ENCODE data around the gene IL6ST. TPM values are rescaled to one million over a fixed set of nuclear protein-coding genes. Genes with fewer than 3 reads are reported as not detected.

Gene IL6ST
- total and polyA plus RNA-seq, 2 experiments from 2014 or later: 197 to 242 TPM

- 0 out of 2 replicates have a peak, but pooled peaks cover 7% of the 10 kb centered on the region for H3K36me3 ChIP-seq (ENCODE audit: low read depth)
- no peak overlapping the region for H3K9ac ChIP-seq
- no peaks in the 10 kb centered on the region for H3K9me3 ChIP-seq (ENCODE audit: low read depth)
- TF ChIP-seq EZH2phosphoT487 (IDR thresholded peaks at IDR 0.05; ENCODE audit: insufficient read depth, low read depth) (no peak), EZH2 (IDR thresholded peaks at IDR 0.05; ENCODE audit: insufficient read depth, poor library complexity, severe bottlenecking) (no peak)
- H4K20me1 ChIP-seq (ENCODE audit: insufficient read depth): no peaks in the 10 kb centered on the region
- DNase-seq: no peak
- H2AFZ ChIP-seq: no peak overlapping the region
- H3K27me3 ChIP-seq (replicated peaks; ENCODE audit: insufficient read depth): no peaks in the 10 kb centered on the region
- H3F3A ChIP-seq (ENCODE audit: insufficient read depth): peaks cover 42% of the 10 kb centered on the region
- no peak overlapping the region for H3K27ac ChIP-seq
- H3K4me1 ChIP-seq (ENCODE audit: insufficient read depth): peaks cover 12% of the 10 kb centered on the region
- H3K4me3 ChIP-seq: no peak overlapping the region
- in situ Hi-C loops (cut with MboI): no loop called here
- no peaks in the 10 kb centered on the region for H3K79me2 ChIP-seq (ENCODE audit: insufficient read depth)
- H3K4me2 ChIP-seq (ENCODE audit: unreplicated experiment): no peak overlapping the region
- H3K9me2 ChIP-seq (ENCODE audit: insufficient read depth): no peaks in the 10 kb centered on the region
- WGBS, 2 experiments (ENCODE audit: low coverage in 1 of 2, low lambda C conversion rate in 2 of 2, missing lambda C conversion rate in 2 of 2): 88% methylated on average over 8 to 14 of the region's 14 CpGs
These were observed 61.2 kb downstream of the IL6ST start for GRCh38 chr5:55933377-55934114.

GRCh38 chr5:55932700-55933099 is 62.1 kb downstream of the IL6ST start:
- H3K4me1 ChIP-seq (ENCODE audit: insufficient read depth): peaks cover 12% of the 10 kb centered on the region
- in situ Hi-C loops (cut with MboI): no loop called here
- H3K9ac ChIP-seq: no peak overlapping the region
- no peaks in the 10 kb centered on the region for H4K20me1 ChIP-seq (ENCODE audit: insufficient read depth)
- H3K9me3 ChIP-seq (ENCODE audit: low read depth): no peaks in the 10 kb centered on the region
- no peak overlapping the region for H2AFZ ChIP-seq
- no peak overlapping the region for H3K27ac ChIP-seq
- H3K79me2 ChIP-seq (ENCODE audit: insufficient read depth): no peaks in the 10 kb centered on the region
- H3K4me2 ChIP-seq (ENCODE audit: unreplicated experiment): no peak overlapping the region
- H3K9me2 ChIP-seq (ENCODE audit: insufficient read depth): no peaks in the 10 kb centered on the region
- H3K4me3 ChIP-seq: no peak overlapping the region
- peaks cover 35% of the 10 kb centered on the region for H3F3A ChIP-seq (ENCODE audit: insufficient read depth)
- no peaks in the 10 kb centered on the region for H3K27me3 ChIP-seq (replicated peaks; ENCODE audit: insufficient read depth)
- 29 to 32% methylated on average over 4 of the region's 4 CpGs for WGBS, 2 experiments (ENCODE audit: low coverage in 1 of 2, low lambda C conversion rate in 2 of 2, missing lambda C conversion rate in 2 of 2)
- TF ChIP-seq EZH2phosphoT487 (IDR thresholded peaks at IDR 0.05; ENCODE audit: insufficient read depth, low read depth) (no peak), EZH2 (IDR thresholded peaks at IDR 0.05; ENCODE audit: insufficient read depth, poor library complexity, severe bottlenecking) (no peak)
- DNase-seq: no peak
- H3K36me3 ChIP-seq (ENCODE audit: low read depth): no peaks in the 10 kb centered on the region

GRCh38 chr5:55929020-55929799 is 65.6 kb downstream of the IL6ST start:
- Histone ChIP-seq H3K27ac (no peak overlapping the region), H4K20me1 (ENCODE audit: insufficient read depth) (no peaks in the 10 kb centered on the region), H3F3A (ENCODE audit: insufficient read depth) (0 out of 2 replicates have a peak, but pooled peaks cover 8% of the 10 kb centered on the region), H3K4me1 (ENCODE audit: insufficient read depth) (no peaks in the 10 kb centered on the region), H3K9ac (no peak overlapping the region), H3K9me3 (ENCODE audit: low read depth) (no peaks in the 10 kb centered on the region), H3K4me3 (no peak overlapping the region), H3K27me3 (replicated peaks; ENCODE audit: insufficient read depth) (no peaks in the 10 kb centered on the region), H2AFZ (no peak overlapping the region), H3K9me2 (ENCODE audit: insufficient read depth) (no peaks in the 10 kb centered on the region), H3K79me2 (ENCODE audit: insufficient read depth) (no peaks in the 10 kb centered on the region), H3K36me3 (ENCODE audit: low read depth) (no peaks in the 10 kb centered on the region), H3K4me2 (ENCODE audit: unreplicated experiment) (no peak overlapping the region)
- no peak for DNase-seq
- TF ChIP-seq EZH2phosphoT487 (IDR thresholded peaks at IDR 0.05; ENCODE audit: insufficient read depth, low read depth) (no peak), EZH2 (IDR thresholded peaks at IDR 0.05; ENCODE audit: insufficient read depth, poor library complexity, severe bottlenecking) (no peak)
- in situ Hi-C loops (cut with MboI): no loop called here
- 77 to 80% methylated on average over 12 of the region's 12 CpGs for WGBS, 2 experiments (ENCODE audit: low coverage in 1 of 2, low lambda C conversion rate in 2 of 2, missing lambda C conversion rate in 2 of 2)

- TF ChIP-seq EZH2phosphoT487 (IDR thresholded peaks at IDR 0.05; ENCODE audit: insufficient read depth, low read depth) (no peak), EZH2 (IDR thresholded peaks at IDR 0.05; ENCODE audit: insufficient read depth, poor library complexity, severe bottlenecking) (no peak)
- Histone ChIP-seq H3K27ac (no peak overlapping the region), H3K9me3 (ENCODE audit: low read depth) (no peaks in the 10 kb centered on the region), H3K27me3 (replicated peaks; ENCODE audit: insufficient read depth) (no peaks in the 10 kb centered on the region), H3K4me1 (ENCODE audit: insufficient read depth) (no peaks in the 10 kb centered on the region), H3K4me3 (no peak overlapping the region), H3K4me2 (ENCODE audit: unreplicated experiment) (no peak overlapping the region), H4K20me1 (ENCODE audit: insufficient read depth) (no peaks in the 10 kb centered on the region), H3K9me2 (ENCODE audit: insufficient read depth) (no peaks in the 10 kb centered on the region), H3F3A (ENCODE audit: insufficient read depth) (0 out of 2 replicates have a peak, but pooled peaks cover 8% of the 10 kb centered on the region), H3K79me2 (ENCODE audit: insufficient read depth) (no peaks in the 10 kb centered on the region), H2AFZ (no peak overlapping the region), H3K36me3 (ENCODE audit: low read depth) (no peaks in the 10 kb centered on the region), H3K9ac (no peak overlapping the region)
- in situ Hi-C loops (cut with MboI): no loop called here
- DNase-seq: no peak
- 77 to 83% methylated on average over 12 of the region's 12 CpGs for WGBS, 2 experiments (ENCODE audit: low coverage in 1 of 2, low lambda C conversion rate in 2 of 2, missing lambda C conversion rate in 2 of 2)
These were observed 66.7 kb downstream of the IL6ST start for GRCh38 chr5:55927861-55928655.

All from GM23248 (cell line).